HepG2 (cell line): Measurements from ENCODE around the gene MADCAM1.

ENCODE experiments used
- CTCF ChIP-seq: sonication (generic); formaldehyde crosslinking; IDR thresholded peaks from 2 replicates; pipeline ENCODE4 v1.5.0; 2020; ENCODE audit warnings: mild to moderate bottlenecking, missing genetic modification reagents, moderate library complexity
- MYC ChIP-seq: sonication (generic); formaldehyde crosslinking; IDR thresholded peaks from 2 replicates; pipeline ENCODE4 v1.9.0; 2021; ENCODE audit warnings: missing genetic modification reagents, borderline replicate concordance
- SP1 ChIP-seq, 2 experiments: fragments of 450-650 bp in 1 of 2; sonication (generic) in 1 of 2; formaldehyde crosslinking in 1 of 2; IDR thresholded peaks; 2 replicates each; pipeline versions ENCODE4 v1.4.0 to v1.6.1; 2016 to 2020; ENCODE audit warnings: missing genetic modification reagents in 1 of 2
- ZNF317 ChIP-seq: sonication (generic); formaldehyde crosslinking; IDR thresholded peaks from 2 replicates; pipeline ENCODE4 v1.5.0; 2020; ENCODE audit warnings: mild to moderate bottlenecking, missing genetic modification reagents

DNA sequence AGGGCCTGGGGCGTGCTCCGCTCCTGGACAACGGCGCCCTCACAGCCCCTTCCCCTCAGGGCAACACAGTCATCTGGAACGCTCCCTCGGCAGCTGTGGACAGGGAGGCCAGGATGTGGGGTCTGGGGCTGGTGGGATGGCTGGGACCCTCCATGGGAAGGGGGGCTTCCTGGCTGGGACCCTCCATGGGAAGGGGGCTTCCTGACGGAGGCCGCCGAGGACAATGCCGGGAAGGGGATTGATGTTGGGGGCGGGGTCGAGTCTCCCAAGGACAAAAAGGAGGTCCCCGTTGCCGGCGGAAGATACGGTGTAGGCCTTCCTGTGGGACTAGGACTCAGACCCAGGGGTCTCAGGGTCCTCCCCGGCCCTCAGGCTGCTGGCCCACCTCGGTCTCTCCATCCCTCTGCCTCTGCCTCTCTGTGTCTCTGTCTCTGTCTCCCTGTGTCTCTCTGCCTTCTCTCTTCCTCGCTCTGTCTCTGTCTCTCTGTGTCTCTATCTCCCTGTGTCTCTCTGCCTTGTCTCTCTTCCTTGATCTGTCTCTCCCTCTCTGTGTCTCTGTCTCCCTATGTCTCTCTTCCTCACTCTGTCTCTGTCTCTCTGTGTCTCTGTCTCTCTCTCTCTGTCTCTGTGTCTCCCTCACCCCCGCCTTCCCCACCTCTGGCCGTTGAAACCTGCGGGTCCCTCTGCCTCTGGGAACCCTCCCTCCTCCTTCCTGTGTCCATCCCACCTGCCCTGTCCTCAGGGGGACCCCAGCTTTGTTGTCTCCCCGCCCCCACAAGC is 2.7 kb upstream of the MADCAM1 start:
- no peak for TF ChIP-seq MYC (CRISPR knock-in tag)
- TF ChIP-seq CTCF (CRISPR knock-in tag), result no peak
- no peak for TF ChIP-seq ZNF317 (CRISPR knock-in tag)
- TF ChIP-seq SP1 (IDR thresholded peaks at IDR 0.05), result no peak
- TF ChIP-seq SP1 (CRISPR knock-in tag; IDR thresholded peaks at IDR 0.05), result no peak
